Ovary (tissue), 10 donors: Measurements from ENCODE around the gene AMBN. TPM values are rescaled to one million over a fixed set of nuclear protein-coding genes. Genes with fewer than 3 reads are reported as not detected.
A peak's percentile ranks its signal among the peaks of the same experiment; 100 is the strongest.

Experiments used
- DNase-seq, 5 donors: peaks; one replicate each; pipeline ENCODE4 v3.0.0-alpha.2; 2019 to 2020
- H3K27ac ChIP-seq, 2 donors: fragments of 200-600 bp; one replicate each; pipeline versions ENCODE4 v1.5.1 to v1.8.0; 2019 to 2022
- H3K27me3 ChIP-seq: fragments of 200-600 bp; one replicate; pipeline ENCODE4 v1.8.0; 2022
- H3K36me3 ChIP-seq: fragments of 200-600 bp; sonication (generic); one replicate; pipeline ENCODE4 v1.5.1; 2019
- H3K4me1 ChIP-seq: one replicate; pipeline ENCODE4 v1.8.1; 2013; ENCODE audit warnings: mild to moderate bottlenecking, moderate library complexity; ENCODE audit not compliant: insufficient read depth
- H3K4me3 ChIP-seq: fragments of 200-600 bp; sonication (generic); one replicate; pipeline ENCODE4 v1.5.1; 2017
- H3K9me3 ChIP-seq, 2 donors: fragments of 200-600 bp in 1 of 2; sonication (generic) in 1 of 2; one replicate each; pipeline versions ENCODE4 v1.5.1 to v1.8.1; 2013 to 2019; ENCODE audit warnings: mild to moderate bottlenecking in 1 of 2, moderate library complexity in 1 of 2
- CTCF ChIP-seq, 3 donors: fragments of 450-650 bp in 2 of 3; fragments of 200-600 bp in 1 of 3; IDR thresholded peaks; one replicate each; pipeline versions ENCODE4 v1.5.1 to v1.8.0; 2016 to 2022; ENCODE audit warnings: antibody characterized with exemption in 3 of 3, mild to moderate bottlenecking in 1 of 3
- EP300 ChIP-seq: sonication (generic); formaldehyde crosslinking; IDR thresholded peaks from one replicate; pipeline ENCODE4 v1.6.1; 2017; ENCODE audit warnings: antibody characterized with exemption
- POLR2A ChIP-seq: fragments of 450-650 bp; IDR thresholded peaks from one replicate; pipeline ENCODE4 v1.6.1; 2017; ENCODE audit warnings: antibody characterized with exemption, mild to moderate bottlenecking, moderate library complexity
- WGBS, 3 donors: extraction: QIAGEN DNeasy Blood & Tissue Kit in 1 of 3; methylation state at CpG; one replicate each; pipeline versions ENCODE4 v1.1.5 to v1.1.7; 2013 to 2017; 5-methylcytosine and 5-hydroxymethylcytosine counted together
- intact Hi-C, 4 donors: fragments of 100-400 bp; cut with DNase I; formaldehyde crosslinking; loops; one replicate each; pipeline versions ENCODE4 v1.11.0 to v1.15.1; 2022 to 2023
- long read RNA-seq, 3 donors: library from polyadenylated mRNA in 2 of 3; unstranded in 2 of 3; transcript quantifications; one replicate each; pipeline ENCODE4 v2.0.0 and lab custom pipeline, GENCODE V29; 2021 to 2026
- polyA plus RNA-seq, 2 donors: library from polyadenylated mRNA; stranded (reverse); fragments of 200-250 nt in 1 of 2; fragments of 350-450 nt in 1 of 2; fragmentation: Illumina TruSeq in 1 of 2; extraction: RNeasy Lipid Tissue Mini Kit (QIAGEN cat#74804) in 1 of 2; gene quantifications; one replicate each; pipeline ENCODE4 v1.2.3, GENCODE V29; 2013 to 2014
- total RNA-seq, 7 donors: library from RNA; depleted of rRNA in 2 of 7; stranded (reverse); fragments of >200 nt in 2 of 7; fragmentation: NEBNext Ultra II Directional in 3 of 7; extraction: Animal tissue kit (Norgen Biotek cat#: 25700) in 3 of 7; gene quantifications; one replicate each; pipeline versions ENCODE4 v1.1.0 to v1.2.4, GENCODE V29; 2016 to 2023
- donor health status: DM: no; HTN: no; CAD: no; lungs with moderate emphysema.
- donor health status: DM: no; HTN: no; CAD: no.
- donor health status: Bipolar disorder and iron deficiency.
- donor health status: DM: yes; HTN: yes; CAD: no.
- donor health status: DM: no; HTN: no; CAD: no.
- donor health status: DM: yes; HTN: yes; CAD: no.

The AMBN gene
- total RNA-seq (not detected), polyA plus RNA-seq (not detected)
- long read RNA-seq, donor 1, result 0 reads
- long read RNA-seq, donor 2, partial matches to known transcripts, result 0 of 1 reads
- long read RNA-seq, donor 2, other reads (novel, unspliced or antisense), result 0 of 1 reads
- long read RNA-seq, donor 3, result 0 reads

- TF ChIP-seq EP300, result no peak
- TF ChIP-seq CTCF (IDR thresholded peaks at IDR 0.05), result no peak
- no peak for TF ChIP-seq POLR2A
- Histone ChIP-seq H3K9me3 (no peaks in the 10 kb centered on the region), H3K27ac (no peak within 1 kb of the TSS), H3K4me3 (no peak within 1 kb of the TSS), H3K27me3 (no peaks in the 10 kb centered on the region), H3K4me1 (no peaks in the 10 kb centered on the region), H3K36me3 (no peaks in the 10 kb centered on the region)
- DNase-seq, result no peak
- intact Hi-C loops, result no loop called here
- WGBS, 3 donors, result 41 to 60% (median 54%) methylated on average over 5 of the region's 5 CpGs
Measured at GRCh38 chr4:70591955-70592582, at the start of gene AMBN. TSS of gene AMBN (plus strand) at chr4:70592256. CDS start at chr4:70592359, 103 bp downstream.

- no peak for DNase-seq
- Histone ChIP-seq H3K4me1 (no peaks in the 10 kb centered on the region), H3K27me3 (no peaks in the 10 kb centered on the region), H3K9me3 (no peaks in the 10 kb centered on the region), H3K27ac (no peak overlapping the region), H3K36me3 (no peaks in the 10 kb centered on the region), H3K4me3 (no peak overlapping the region)
- TF ChIP-seq EP300 (no peak), POLR2A (no peak), CTCF (IDR thresholded peaks at IDR 0.05) (no peak)
- intact Hi-C loops, result no loop called here
Measured at GRCh38 chr4:70544279-70544868, 47.7 kb upstream of the AMBN start.

GRCh38 chr4:70556856-70557255 is 35.2 kb upstream of the AMBN start:
- 0 to 100% (median 98%) methylated on average over 1 of the region's 1 CpG for WGBS, 3 donors
- TF ChIP-seq POLR2A (no peak), CTCF (IDR thresholded peaks at IDR 0.05) (no peak), EP300 (no peak)
- intact Hi-C loops, result no loop called here
- no peaks in the 10 kb centered on the region for H3K36me3 ChIP-seq
- no peaks in the 10 kb centered on the region for H3K9me3 ChIP-seq
- no peak overlapping the region for H3K4me3 ChIP-seq
- H3K27me3 ChIP-seq, result no peaks in the 10 kb centered on the region
- no peaks in the 10 kb centered on the region for H3K4me1 ChIP-seq
- DNase-seq, result no peak
- H3K27ac ChIP-seq, result no peak overlapping the region

GRCh38 chr4:70559211-70559830 is 32.7 kb upstream of the AMBN start:
- Histone ChIP-seq H3K27ac (no peak overlapping the region), H3K4me3 (no peak overlapping the region), H3K27me3 (no peaks in the 10 kb centered on the region), H3K9me3 (no peaks in the 10 kb centered on the region), H3K4me1 (no peaks in the 10 kb centered on the region), H3K36me3 (no peaks in the 10 kb centered on the region)
- intact Hi-C loops, result loop anchor here in 1 of 4 donors (2.0 kb wide), 1 partner anchor 35 kb away; no protein-coding TSS in a partner anchor
- peak in 3 of 5 donors; percentile 20 to 40 (median 26) for DNase-seq
- 29 to 33% (median 30%) methylated on average over 2 of the region's 2 CpGs for WGBS, 3 donors
- no peak for TF ChIP-seq POLR2A
- peak in 2 of 3 donors; percentile 20 to 24 for TF ChIP-seq CTCF (IDR thresholded peaks at IDR 0.05)
- TF ChIP-seq EP300, result no peak
